ENCODE measurements around the gene ASAP2.

The ASAP2 gene

GRCh38 chr2:9330612-9331270 lies 124.1 kb downstream of the ASAP2 start:
- DNase-seq: no peak

- no peak for DNase-seq
These were observed 125.1 kb downstream of the ASAP2 start for GRCh38 chr2:9331704-9332103.

DNA sequence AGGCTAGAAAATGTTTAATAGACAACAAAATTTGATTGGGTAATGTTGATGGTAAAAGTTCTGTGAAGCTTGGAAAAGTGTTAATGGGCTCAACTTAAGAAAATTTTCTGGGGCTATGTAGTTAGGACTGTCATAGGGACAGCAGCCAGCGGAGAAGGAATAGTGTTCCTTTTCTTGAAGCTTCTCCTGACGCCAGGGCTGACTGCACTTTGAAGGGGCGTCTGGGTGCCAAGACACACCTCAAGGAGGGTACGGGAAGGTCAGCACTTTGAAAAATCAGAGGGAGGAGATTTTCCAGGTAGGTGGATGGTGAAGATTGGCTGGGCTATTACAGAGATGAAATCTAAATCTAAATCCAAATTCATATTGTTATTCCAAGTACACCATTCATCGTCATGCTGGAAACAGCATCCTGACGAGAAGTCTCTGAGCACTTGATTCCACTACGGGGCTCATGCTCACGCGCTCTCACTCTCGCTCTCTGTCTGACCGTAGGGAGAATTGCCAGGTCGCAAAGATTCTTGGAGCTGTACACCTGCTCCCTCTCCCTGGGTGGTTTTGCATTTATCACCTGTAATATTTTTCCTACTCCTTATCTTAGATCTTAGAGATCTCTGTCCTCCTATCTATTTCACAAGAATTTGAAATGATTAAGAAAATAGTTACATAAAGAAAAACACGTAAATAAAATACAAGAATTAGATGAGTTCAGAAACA lies 125.7 kb downstream of the ASAP2 start:
- DNase-seq: no peak

DNA sequence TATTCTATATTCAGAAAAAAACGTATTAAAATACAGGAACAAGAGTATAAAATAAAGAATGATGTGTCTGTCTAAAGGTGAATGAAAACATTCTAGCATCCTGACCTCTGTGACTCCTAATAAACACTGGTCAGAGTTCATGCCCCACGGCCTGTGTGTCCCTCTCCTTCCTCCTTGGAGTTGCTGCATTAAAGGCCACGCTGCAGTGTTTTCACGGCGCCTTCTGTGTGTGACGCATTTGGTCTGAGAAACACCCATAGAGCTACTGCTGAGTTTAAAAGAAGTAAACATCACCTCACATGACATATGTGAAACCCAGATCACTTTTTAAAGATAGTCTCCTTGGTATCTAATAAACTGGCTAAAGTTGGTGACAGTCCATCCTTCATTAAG lies 126.2 kb downstream of the ASAP2 start:
- no peak for DNase-seq

DNA sequence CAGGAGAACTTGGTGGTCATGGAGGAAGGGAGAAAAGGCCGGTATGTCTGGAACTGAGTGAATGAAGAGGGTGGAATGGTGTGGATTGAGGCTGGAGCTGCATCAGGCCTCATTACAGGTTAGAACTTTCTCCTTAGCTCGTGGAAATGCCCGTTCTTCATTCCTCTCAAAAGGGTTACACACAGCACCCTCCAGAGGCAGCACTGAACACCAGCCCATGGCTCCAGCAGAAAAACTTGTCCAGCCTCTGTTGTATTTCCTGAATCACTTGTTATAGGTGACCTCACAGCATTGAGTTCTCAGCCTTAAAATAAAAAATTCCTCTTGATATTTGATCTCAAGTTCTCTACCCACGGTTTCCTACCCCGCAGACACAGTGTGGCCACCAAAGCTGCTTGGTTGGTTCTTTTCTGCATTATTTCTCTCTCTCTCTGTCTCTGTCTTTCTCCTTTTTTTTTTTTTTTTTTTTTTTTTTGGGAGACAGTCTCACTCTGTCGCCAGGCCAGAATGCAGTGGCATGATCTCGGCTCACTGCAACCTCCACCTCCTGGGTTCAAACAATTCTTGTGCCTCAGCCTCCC lies 127.1 kb downstream of the ASAP2 start:
- DNase-seq: no peak

DNA sequence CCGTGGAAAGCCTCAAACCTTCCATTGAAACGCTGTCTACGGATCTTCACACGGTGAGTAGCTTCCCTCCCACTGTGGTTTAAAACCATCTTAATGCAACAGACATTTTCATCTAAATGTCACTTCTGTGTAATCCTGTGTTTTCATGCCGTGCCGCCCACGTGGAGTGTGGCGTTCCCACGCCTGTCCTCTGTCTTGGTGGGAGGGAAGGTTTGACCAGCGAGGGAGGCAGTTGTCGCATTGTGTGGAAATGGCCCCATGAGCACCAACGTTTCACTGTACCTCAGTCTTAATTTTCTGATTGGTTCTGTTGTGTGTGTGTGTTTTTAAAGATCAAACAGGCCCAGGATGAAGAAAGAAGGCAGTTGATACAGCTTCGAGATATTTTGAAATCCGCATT lies 128.1 kb downstream of the ASAP2 start:
- DNase-seq: no peak

- no peak for DNase-seq
These were observed 128.8 kb downstream of the ASAP2 start for GRCh38 chr2:9335322-9335832.

DNA sequence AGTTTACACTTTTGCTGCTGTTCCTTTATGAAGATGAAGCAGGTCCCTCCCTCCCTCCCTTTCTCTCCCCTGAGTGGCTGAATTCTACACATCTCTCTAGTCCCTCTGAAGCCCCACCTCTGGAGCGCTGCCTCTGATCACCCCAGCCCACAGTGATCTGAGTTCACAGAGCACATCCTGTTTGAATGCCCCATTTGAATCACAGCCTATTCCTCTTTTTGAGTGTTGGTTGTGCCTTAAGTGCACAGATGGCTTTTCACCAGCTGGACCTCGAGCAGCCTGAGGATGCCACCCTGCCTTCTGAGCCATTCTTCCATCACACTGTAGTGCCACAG lies 129.6 kb downstream of the ASAP2 start:
- no peak for DNase-seq

GRCh38 chr2:9336576-9337314 lies 130.1 kb downstream of the ASAP2 start:
- no peak for DNase-seq

GRCh38 chr2:9337901-9338300 lies 131.3 kb downstream of the ASAP2 start:
- DNase-seq: no peak

DNA sequence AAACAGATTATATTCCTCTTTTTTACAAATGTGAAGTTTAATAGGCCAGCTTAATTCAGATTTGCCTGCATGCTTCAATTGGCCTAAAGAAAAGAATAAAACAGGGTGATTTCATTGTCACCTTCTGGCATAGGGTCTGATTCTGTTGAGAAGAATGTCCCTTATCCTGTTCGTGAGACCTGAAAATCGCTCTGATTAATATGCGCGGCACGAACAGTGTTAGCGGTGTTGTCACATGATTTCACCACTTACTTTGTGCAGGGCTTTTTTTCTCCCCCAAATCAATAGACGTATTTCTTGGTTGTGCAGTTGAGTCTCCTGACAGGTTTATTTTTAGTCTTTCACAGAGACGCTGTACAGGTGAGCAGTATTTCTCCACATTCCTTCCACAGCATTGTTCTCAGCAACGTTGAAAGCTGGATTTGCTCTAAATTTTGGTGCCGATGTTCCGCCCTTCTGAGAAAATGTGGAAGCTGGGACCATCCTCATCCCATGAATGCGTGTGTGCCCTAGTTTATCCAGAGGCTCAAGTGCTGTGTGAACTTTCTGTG lies 134.8 kb downstream of the ASAP2 start:
- no peak for DNase-seq

GRCh38 chr2:9342659-9343058 lies 136.0 kb downstream of the ASAP2 start:
- DNase-seq: no peak

DNA sequence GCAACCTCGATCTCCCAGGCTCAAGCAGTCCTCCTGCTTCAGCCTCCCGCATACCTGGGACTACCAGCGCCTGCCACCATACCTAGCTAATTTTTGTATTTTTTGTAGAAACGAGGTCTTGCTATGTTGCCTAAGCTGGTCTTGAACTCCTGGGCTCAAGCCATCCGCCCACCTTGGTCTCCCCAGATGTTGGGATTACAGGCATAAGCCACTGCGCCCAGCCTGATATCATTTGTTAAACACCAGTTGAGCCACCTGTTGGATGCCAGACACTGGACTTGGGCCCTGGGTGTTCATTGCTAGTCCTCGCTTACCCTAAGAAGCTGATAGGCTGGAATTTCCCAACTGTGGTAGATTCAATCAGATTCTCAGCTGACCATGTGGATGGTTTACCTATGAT lies 136.9 kb downstream of the ASAP2 start:
- DNase-seq: no peak

GRCh38 chr2:9344434-9344833 lies 137.8 kb downstream of the ASAP2 start:
- DNase-seq: no peak

GRCh38 chr2:9345343-9345742 lies 138.7 kb downstream of the ASAP2 start:
- no peak for DNase-seq

- no peak for DNase-seq
These were observed 139.4 kb downstream of the ASAP2 start for GRCh38 chr2:9345997-9346396.

- no peak for DNase-seq
These were observed 140.3 kb downstream of the ASAP2 start for GRCh38 chr2:9346885-9347284.

GRCh38 chr2:9347411-9347881 lies 140.8 kb downstream of the ASAP2 start:
- no peak for DNase-seq

DNA sequence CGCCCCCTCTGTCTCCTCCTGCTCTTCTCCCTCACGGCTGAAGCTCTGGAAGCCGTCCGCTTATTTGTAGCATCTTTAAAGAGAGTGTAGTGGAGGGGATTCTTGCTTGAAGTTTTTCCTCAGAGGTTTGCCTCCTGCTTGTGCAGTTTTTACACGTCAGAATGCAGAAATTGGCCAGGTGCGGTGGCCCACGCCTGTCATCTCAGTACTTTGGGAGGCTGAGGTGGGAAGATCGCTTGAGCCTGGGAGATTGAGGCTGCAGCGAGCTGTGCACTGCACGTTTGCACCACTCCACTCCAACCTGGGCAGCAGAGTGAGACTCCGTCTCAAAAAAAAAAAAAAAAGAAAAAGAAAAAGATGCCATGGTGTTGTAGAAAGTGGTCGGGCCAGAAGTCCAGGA lies 147.7 kb downstream of the ASAP2 start:
- DNase-seq: no peak

GRCh38 chr2:9355270-9355669 lies 148.7 kb downstream of the ASAP2 start:
- DNase-seq: no peak

DNA sequence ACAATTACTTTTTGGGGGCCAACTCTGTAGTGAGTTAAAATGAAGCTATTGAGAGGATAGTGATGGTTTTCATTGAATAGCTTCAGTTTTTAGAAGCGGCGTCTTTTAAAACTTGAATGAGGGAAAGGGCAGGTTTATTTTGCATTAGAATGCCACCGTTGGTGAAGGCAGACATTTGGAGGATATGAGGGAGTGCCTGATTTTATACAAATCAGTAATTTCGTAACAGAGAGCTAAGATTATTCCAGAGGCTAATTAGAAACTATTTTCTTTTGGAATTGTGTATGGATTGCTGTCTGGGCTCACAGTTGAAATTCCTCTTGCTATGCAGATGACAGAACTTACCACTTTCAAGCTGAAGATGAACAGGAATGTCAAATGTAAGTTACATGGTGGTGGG lies 149.1 kb downstream of the ASAP2 start:
- DNase-seq: no peak

DNA sequence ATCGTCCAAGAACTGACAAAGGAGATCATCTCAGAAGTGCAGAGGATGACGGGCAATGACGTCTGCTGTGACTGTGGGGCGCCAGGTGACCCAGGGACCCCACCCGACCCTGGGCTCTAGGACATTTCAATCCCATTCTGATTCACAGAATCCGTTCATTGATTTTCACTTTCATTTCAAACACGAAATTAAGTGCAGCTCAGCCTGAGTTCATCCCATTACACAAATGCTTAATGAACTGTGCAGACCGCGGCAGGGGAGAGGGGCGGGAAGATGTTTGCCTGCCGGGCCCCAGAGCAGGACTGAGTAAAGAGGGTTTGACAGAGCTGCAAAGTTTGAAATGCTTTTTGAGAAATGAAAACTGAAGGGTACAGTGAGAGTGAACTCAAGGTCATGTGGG lies 149.6 kb downstream of the ASAP2 start:
- no peak for DNase-seq

DNA sequence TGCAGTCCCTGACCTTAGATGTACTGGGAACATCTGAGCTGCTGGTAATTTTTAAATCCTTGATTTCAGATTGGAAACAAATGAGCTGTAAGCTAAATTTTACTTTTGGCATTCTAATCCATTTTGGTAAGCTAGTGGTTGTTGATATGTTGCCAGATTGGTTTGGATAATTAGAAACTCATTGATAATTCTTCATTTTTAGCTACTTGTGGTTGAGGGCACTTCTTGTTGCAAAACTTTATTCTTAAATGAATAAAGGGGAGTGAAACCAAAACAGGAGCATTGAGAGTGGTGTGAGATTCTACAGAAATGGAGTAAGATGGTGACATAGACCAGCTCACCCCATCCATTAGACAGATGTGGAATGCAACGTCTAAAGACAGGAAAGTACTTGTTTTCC lies 152.2 kb downstream of the ASAP2 start:
- DNase-seq: no peak
